ENCODE measurements around the gene SSTR3. TPM values are rescaled to one million over a fixed set of nuclear protein-coding genes. Genes with fewer than 3 reads are reported as not detected.

Gene SSTR3
- total RNA-seq, 2 donors from 2014 or later = 0.17 TPM; not detected in 1

- intact Hi-C loops (cut with DNase I, micrococcal nuclease) = no loop called here
- ATAC-seq = no peak
- no peak for DNase-seq
These were observed 6.1 kb upstream of the SSTR3 start for GRCh38 chr22:37218399-37218770.

GRCh38 chr22:37215890-37216289, 3.6 kb upstream of the SSTR3 start:
- intact Hi-C loops (cut with DNase I, micrococcal nuclease) = no loop called here
- ATAC-seq (no peak), DNase-seq (no peak)

GRCh38 chr22:37214731-37215030, 2.4 kb upstream of the SSTR3 start:
- DNase-seq (no peak), ATAC-seq (no peak)
- intact Hi-C loops (cut with DNase I, micrococcal nuclease) = no loop called here

DNA sequence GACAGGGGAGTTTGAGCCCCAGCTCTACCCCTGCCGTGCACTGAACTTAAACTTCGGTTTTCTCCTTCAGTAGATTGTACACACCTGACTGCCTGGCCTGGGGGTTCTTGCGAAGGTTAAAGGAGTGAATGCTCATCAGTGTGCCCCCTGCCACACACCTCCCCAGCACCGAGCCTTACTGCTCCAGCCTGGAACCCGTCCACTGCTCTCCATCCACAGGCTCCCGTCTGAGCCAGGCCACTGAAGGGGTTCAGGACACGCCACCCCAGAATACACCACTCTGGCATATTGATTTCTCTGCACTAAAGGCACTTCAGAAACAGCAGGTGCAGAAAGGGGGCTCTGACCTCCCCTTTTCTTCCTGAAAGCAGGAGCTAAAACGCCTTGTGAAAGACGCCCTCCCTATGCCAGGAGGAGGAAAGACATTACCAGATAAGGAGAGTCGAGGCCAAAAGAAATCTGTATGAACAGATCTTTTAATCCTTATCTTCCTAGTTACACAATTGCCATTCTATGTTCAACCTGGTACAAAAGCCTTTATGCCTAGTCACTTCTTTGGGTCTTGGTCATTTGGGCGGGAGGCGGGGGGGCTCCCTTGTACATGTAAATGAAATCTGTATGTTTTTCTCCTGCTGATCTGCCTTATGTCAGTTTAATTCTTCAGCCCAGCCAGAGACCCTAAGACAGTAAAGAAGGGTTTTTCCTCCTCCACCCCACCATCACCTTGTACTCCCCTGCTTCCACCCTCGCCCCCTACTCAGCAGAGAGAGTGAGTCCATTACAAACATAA, 1.9 kb upstream of the SSTR3 start:
- intact Hi-C loops (cut with DNase I, micrococcal nuclease) = no loop called here
- DNase-seq (no peak), ATAC-seq (no peak)

DNA sequence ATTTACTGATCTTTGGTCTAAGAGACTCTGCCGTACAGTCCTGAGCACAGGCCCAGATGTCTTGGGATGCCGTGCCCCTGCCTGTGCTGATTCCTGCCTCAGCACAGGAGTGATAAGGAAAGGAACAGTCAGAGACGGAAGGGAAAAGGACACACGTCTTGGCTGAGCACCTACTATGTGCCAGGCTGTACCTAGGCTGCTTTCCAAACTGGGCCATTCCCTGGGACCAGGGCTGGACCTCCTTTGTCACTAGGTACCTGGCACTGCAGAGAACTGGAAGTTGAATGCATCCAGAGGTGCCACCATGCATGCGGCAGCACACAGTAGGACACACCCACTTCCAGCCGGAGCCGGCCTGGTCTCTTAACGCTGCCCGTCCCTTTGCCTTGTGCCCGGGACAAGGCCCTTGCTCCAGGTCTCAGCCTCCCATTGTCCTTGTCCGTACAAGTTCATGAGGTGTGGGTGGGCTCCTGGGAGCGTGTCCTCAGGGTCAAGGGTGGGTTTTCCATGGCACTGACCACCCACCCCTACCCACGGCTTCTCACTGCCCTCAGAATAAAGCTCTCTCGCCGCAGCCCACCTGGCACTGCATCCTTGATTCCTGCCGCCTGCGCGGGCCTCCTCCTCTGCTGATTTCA, 1.1 kb upstream of the SSTR3 start:
- DNase-seq (no peak), ATAC-seq (no peak)
- intact Hi-C loops (cut with DNase I, micrococcal nuclease) = no loop called here

GRCh38 chr22:37211866-37212173, 457 bp downstream of the SSTR3 start:
- DNase-seq (no peak), ATAC-seq (no peak)
- intact Hi-C loops (cut with DNase I, micrococcal nuclease) = no loop called here

- intact Hi-C loops (cut with DNase I, micrococcal nuclease) = no loop called here
- DNase-seq = no peak
These were observed 1.0 kb downstream of the SSTR3 start for GRCh38 chr22:37211075-37211865.

DNA sequence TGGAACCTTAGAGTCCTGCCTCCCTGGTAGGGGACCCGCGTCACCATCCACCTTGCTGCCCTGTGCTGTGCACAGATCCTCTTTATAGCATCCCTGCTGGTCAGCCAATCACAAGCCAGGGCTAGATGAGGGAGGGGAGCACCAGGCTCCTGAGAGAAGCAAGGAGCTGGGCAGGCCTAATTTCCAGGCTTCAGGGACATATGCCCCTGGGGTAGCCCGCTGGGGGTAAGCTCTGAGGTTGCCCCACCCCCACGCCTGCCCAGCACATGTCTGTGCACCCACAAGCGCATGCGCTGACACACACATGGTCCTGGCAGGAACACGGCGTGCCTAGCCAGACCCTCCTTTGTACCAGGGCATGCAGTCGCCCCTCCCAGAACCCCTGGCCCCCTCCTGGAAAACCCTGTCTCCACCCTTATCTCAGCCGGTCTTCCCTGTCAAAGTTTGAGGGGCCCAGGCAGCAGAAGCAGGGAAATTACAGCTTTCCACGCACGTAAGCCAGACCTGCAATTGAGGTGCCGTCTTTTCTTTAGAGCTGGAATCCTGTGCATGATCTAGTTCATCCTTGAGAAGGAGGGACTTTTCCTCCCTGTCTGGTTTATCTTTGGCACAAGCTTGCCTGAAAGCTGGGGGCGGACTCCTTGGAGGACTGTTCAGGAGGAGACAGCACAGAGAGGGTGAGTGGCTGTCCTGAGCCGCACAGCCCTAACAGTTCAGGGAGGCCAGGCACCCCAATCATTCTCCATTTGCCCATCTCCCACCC, 2.1 kb downstream of the SSTR3 start:
- ATAC-seq = no peak
- DNase-seq = no peak
- intact Hi-C loops (cut with DNase I, micrococcal nuclease) = no loop called here

More at GRCh38 chr22:37211075-37211865, 1.0 kb downstream of the SSTR3 start:
- ATAC-seq = no peak

- ATAC-seq = no peak
- DNase-seq = no peak
- intact Hi-C loops (cut with DNase I, micrococcal nuclease) = no loop called here
These were observed 3.0 kb downstream of the SSTR3 start for GRCh38 chr22:37209140-37209845.

DNA sequence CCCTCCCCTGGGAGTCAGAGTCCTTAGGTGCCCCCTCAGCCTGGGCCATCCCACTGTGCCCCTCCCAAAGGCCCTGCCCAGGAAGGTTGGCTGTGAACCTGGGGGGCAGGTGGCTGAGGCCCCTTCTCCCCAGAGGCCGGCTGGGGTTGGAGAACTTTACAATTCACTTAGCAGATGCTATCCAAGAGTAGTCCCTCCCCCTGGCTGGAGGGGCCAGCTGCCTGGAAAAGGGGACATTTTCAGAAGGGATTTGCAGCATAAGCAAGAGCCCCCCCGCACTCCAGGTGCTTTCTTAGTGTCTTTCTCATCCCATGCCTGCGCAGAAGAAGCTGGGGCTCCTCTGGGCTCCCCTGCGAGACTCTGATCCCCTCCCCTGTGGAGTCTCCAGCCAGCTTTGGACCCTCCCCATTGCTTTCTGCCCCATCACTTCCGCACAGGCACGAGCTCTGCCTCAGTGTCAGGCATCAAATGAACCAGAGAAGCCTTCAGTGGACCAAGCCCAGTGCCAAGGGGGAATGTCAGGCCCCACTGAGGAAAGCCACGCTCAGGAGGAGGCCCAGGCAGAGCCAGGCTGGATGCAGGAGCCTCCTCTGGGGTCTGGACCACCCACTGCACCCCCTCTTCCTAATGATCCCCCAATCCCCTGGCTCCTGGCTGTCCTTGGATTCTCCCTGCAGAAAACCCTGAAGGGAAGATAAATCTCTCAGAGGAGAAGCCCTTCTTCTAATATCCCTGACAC, 3.7 kb downstream of the SSTR3 start:
- DNase-seq = no peak
- intact Hi-C loops (cut with DNase I, micrococcal nuclease) = no loop called here

GRCh38 chr22:37207981-37208380, 4.3 kb downstream of the SSTR3 start:
- ATAC-seq = no peak
- intact Hi-C loops (cut with DNase I, micrococcal nuclease) = no loop called here
- DNase-seq = no peak

More for the DNA sequence above, 3.7 kb downstream of the SSTR3 start:
- no peak for ATAC-seq

DNA sequence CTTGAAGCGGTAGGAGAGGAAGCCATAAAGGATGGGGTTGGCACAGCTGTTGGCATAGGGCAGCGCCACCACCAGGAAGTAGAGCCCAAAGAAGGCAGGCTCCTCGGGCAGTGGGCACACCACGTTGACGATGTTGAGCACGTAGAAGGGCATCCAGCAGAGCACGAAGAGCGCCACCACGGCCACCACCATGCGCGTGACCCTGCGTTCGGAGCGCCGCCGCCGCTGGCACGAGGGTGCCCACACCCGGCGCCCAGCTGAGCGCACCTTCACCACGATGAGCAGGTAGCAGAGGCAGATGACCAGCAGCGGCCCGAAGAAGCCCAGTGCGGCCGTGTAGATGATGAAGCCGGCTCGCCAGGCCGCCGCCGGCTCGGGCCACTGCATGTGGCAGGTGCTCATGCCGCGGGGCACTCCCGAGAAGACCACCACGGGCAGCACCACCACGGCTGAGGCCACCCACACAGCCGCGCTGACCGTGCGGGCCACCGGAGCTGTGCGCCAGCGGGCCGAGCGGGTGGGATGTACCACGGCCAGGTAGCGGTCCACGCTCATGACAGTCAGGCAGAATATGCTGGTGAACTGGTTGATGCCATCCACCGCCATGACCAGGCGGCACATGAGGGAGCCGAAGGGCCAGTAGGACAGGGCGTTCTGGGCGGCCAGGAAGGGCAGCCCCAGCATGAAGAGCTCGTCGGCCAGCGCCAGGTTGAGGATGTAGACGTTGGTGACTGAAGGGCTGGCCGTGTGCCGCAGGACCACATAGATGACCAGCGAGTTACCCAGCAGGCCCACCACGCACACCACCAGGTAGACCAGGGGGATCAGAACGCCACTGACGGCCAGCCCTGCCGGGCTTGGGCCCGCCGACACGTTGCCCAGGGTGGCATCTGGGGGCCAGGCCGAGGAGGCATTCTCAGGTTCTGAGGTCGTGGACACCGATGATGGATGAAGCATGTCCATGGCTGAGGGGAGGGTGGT, 5.1 kb downstream of the SSTR3 start:
- DNase-seq = no peak
- intact Hi-C loops (cut with DNase I, micrococcal nuclease) = no loop called here
- ATAC-seq = no peak

- ATAC-seq (no peak), DNase-seq (no peak)
- intact Hi-C loops (cut with DNase I, micrococcal nuclease) = no loop called here
These were observed 6.0 kb downstream of the SSTR3 start for GRCh38 chr22:37206118-37206840.

GRCh38 chr22:37205046-37205445, 7.2 kb downstream of the SSTR3 start:
- intact Hi-C loops (cut with DNase I, micrococcal nuclease) = no loop called here
- ATAC-seq (no peak), DNase-seq (no peak)

DNA sequence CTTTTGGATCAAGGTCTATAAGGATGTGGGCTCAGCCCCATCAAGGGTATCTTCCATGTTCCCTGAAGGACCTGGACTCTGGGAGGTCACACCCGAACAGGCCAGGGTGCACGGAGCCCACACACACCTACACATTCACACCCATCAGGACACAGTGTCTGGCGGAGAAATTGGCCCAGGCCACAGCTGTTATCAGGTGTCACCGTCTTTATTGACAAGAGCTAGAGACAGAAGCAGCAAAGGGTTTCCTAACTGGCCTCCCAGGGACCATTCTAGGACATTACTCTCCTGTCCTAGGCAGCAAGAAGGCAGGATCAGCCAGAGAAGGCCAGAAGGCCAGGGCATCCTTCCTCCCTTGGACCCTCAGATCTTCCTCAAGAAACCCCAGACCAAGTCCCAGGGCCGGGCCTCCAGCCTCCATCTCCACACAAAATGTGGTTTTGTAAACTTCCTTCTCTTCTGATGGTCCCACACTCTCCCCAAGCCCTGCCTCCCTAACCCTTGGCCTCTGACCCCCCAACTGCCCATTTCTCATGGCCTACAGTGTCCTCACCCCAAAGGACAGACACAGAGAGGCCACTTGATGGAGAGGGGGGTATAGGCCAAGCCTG, 8.1 kb downstream of the SSTR3 start:
- DNase-seq = no peak
- ATAC-seq = no peak
- intact Hi-C loops (cut with DNase I, micrococcal nuclease) = loop anchor here in 1 of 2 donors (5.0 kb wide), 1 partner anchor 37 kb away; no protein-coding TSS in a partner anchor
